ENCODE results near the gene MARCHF11.

DNA sequence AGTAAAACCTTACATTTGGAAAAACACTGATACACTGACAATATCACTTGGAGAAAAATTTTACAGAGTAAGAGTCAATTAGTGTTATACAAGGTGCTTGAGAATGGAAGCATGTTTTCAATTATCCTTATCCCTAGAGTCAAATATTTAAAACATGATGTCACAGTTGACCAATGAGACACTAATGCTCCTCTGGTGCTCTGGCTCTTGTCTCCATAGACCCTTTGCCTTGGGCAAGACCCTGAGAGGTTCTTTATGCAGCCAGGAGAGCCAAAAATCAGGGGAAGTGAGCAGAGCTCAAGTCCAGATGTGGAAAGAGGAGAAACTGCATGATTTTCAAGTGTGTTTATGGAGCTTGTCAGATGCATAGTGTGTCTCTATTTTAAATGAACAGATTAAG is 153.9 kb downstream of the MARCHF11 start:
- TF ChIP-seq TAF1 (IDR thresholded peaks at IDR 0.05; ENCODE audit: borderline replicate concordance, insufficient read depth, low read length) (no peak), POLR2AphosphoS5 (IDR thresholded peaks at IDR 0.05; ENCODE audit: low read depth, low read length) (no peak), SIN3A (IDR thresholded peaks at IDR 0.05; ENCODE audit: borderline replicate concordance, insufficient read depth, low read length) (no peak)
- TF ChIP-seq, protein P1, sequence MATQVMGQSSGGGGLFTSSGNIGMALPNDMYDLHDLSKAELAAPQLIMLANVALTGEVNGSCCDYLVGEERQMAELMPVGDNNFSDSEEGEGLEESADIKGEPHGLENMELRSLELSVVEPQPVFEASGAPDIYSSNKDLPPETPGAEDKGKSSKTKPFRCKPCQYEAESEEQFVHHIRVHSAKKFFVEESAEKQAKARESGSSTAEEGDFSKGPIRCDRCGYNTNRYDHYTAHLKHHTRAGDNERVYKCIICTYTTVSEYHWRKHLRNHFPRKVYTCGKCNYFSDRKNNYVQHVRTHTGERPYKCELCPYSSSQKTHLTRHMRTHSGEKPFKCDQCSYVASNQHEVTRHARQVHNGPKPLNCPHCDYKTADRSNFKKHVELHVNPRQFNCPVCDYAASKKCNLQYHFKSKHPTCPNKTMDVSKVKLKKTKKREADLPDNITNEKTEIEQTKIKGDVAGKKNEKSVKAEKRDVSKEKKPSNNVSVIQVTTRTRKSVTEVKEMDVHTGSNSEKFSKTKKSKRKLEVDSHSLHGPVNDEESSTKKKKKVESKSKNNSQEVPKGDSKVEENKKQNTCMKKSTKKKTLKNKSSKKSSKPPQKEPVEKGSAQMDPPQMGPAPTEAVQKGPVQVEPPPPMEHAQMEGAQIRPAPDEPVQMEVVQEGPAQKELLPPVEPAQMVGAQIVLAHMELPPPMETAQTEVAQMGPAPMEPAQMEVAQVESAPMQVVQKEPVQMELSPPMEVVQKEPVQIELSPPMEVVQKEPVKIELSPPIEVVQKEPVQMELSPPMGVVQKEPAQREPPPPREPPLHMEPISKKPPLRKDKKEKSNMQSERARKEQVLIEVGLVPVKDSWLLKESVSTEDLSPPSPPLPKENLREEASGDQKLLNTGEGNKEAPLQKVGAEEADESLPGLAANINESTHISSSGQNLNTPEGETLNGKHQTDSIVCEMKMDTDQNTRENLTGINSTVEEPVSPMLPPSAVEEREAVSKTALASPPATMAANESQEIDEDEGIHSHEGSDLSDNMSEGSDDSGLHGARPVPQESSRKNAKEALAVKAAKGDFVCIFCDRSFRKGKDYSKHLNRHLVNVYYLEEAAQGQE (IDR thresholded peaks at IDR 0.05; ENCODE audit: insufficient read depth in 1 of 2, low read depth in 2 of 2, low read length in 2 of 2) = no peak

All from PFSK-1 (cell line).